HepG2 (cell line): ENCODE results near the gene SERPINE2. TPM values are rescaled to one million over a fixed set of nuclear protein-coding genes. Genes with fewer than 3 reads are reported as not detected.

ENCODE experiments used
- CBFB ChIP-seq: sonication (generic); formaldehyde crosslinking; IDR thresholded peaks from 2 replicates; pipeline ENCODE4 v1.4.0; 2020; ENCODE audit warnings: missing genetic modification reagents
- CC2D1A ChIP-seq: sonication (generic); formaldehyde crosslinking; IDR thresholded peaks from 2 replicates; pipeline ENCODE4 v1.8.1; 2023; ENCODE audit warnings: mild to moderate bottlenecking, missing genetic modification reagents
- KMT2A ChIP-seq: sonication (generic); formaldehyde crosslinking; IDR thresholded peaks from 2 replicates; pipeline ENCODE4 v1.4.0; 2020; ENCODE audit warnings: missing genetic modification reagents
- MED8 ChIP-seq: sonication (generic); formaldehyde crosslinking; IDR thresholded peaks from 2 replicates; pipeline ENCODE4 v1.8.1; 2023; ENCODE audit warnings: mild to moderate bottlenecking, missing genetic modification reagents; ENCODE audit not compliant: insufficient replicate concordance
- RARA ChIP-seq: IDR thresholded peaks from 2 replicates; pipeline ENCODE4 v1.6.1; 2016; ENCODE audit warnings: missing genetic modification reagents, missing compliant biosample characterization
- SALL1 ChIP-seq: sonication (generic); formaldehyde crosslinking; IDR thresholded peaks from 2 replicates; pipeline ENCODE4 v1.8.0; 2022; ENCODE audit warnings: mild to moderate bottlenecking, missing genetic modification reagents
- TOE1 ChIP-seq: sonication (generic); formaldehyde crosslinking; IDR thresholded peaks from 2 replicates; pipeline ENCODE4 v1.4.0; 2020; ENCODE audit warnings: mild to moderate bottlenecking, missing genetic modification reagents
- ZGPAT ChIP-seq: IDR thresholded peaks from 2 replicates; pipeline ENCODE4 v1.6.1; 2016; ENCODE audit warnings: mild to moderate bottlenecking
- ZNF142 ChIP-seq: sonication (generic); formaldehyde crosslinking; IDR thresholded peaks from 2 replicates; pipeline ENCODE4 v1.4.0; 2020; ENCODE audit warnings: missing genetic modification reagents
- ZNF280D ChIP-seq: sonication (generic); formaldehyde crosslinking; IDR thresholded peaks from 2 replicates; pipeline ENCODE4 v1.5.1; 2020; ENCODE audit warnings: mild to moderate bottlenecking, missing genetic modification reagents
- ZNF703 ChIP-seq: sonication (generic); formaldehyde crosslinking; IDR thresholded peaks from 2 replicates; pipeline ENCODE4 v1.5.1; 2020; ENCODE audit warnings: missing genetic modification reagents, mild to moderate bottlenecking, moderate library complexity, borderline replicate concordance
- ZNF891 ChIP-seq: sonication (generic); formaldehyde crosslinking; IDR thresholded peaks from 2 replicates; pipeline ENCODE4 v1.5.0; 2020; ENCODE audit warnings: mild to moderate bottlenecking, missing genetic modification reagents
- polyA plus RNA-seq, 8 experiments: library from polyadenylated mRNA; depleted of rRNA in 3 of 8; stranded (reverse) in 7 of 8; unstranded in 1 of 8; fragments of >200 nt; fragmentation: Illumina TruSeq in 4 of 8; extraction: Trizol in 4 of 8; gene quantifications; 2 replicates each; pipeline versions ENCODE4 v1.2.1 to v1.2.3, GENCODE V29; 2011 to 2016; ENCODE audit warnings: low read depth in 4 of 8, missing spikeins in 1 of 8, mixed read lengths in 1 of 8; ENCODE audit not compliant: insufficient read depth in 1 of 8
- total RNA-seq, 5 experiments: library from RNA; depleted of rRNA; stranded (reverse); fragments of >200 nt; fragmentation: Illumina TruSeq; extraction: Trizol; gene quantifications; 2 replicates each; pipeline ENCODE4 v1.2.3, GENCODE V29; 2016; ENCODE audit warnings: low read depth in 1 of 5
- TF ChIP-seq, protein P1 (sequence below): sonication (generic); formaldehyde crosslinking; IDR thresholded peaks from 2 replicates; pipeline ENCODE4 v1.5.0; 2020; ENCODE audit warnings: mild to moderate bottlenecking, missing genetic modification reagents

Gene SERPINE2
- total and polyA plus RNA-seq, 2 of the 13 experiments (the other 11 are each of a cell fraction or from before 2014, with no cell fraction given), result 7.9 to 18.1 TPM

GRCh38 chr2:223930103-223930976, 108.7 kb downstream of the SERPINE2 start (continued):
- TF ChIP-seq ZNF280D (CRISPR knock-in tag) (peak; percentile 99), ZGPAT (CRISPR knock-in tag) (peak; percentile 84), CC2D1A (CRISPR knock-in tag) (no peak), ZNF891 (CRISPR knock-in tag) (peak; percentile 94), ZNF703 (CRISPR knock-in tag) (no peak; the same call in 1 of the 2 replicates), RARA (0 out of 2 replicates have a peak, but pooled peaks have one; percentile 44), CBFB (CRISPR knock-in tag) (peak; percentile 80), MED8 (CRISPR knock-in tag) (peak; percentile 50), SALL1 (peak; percentile 94), KMT2A (CRISPR knock-in tag) (peak; percentile 81), TOE1 (CRISPR knock-in tag) (peak; percentile 32), ZNF142 (CRISPR knock-in tag) (peak; percentile 58; the same call in 1 of the 2 replicates)
- TF ChIP-seq, protein P1, sequence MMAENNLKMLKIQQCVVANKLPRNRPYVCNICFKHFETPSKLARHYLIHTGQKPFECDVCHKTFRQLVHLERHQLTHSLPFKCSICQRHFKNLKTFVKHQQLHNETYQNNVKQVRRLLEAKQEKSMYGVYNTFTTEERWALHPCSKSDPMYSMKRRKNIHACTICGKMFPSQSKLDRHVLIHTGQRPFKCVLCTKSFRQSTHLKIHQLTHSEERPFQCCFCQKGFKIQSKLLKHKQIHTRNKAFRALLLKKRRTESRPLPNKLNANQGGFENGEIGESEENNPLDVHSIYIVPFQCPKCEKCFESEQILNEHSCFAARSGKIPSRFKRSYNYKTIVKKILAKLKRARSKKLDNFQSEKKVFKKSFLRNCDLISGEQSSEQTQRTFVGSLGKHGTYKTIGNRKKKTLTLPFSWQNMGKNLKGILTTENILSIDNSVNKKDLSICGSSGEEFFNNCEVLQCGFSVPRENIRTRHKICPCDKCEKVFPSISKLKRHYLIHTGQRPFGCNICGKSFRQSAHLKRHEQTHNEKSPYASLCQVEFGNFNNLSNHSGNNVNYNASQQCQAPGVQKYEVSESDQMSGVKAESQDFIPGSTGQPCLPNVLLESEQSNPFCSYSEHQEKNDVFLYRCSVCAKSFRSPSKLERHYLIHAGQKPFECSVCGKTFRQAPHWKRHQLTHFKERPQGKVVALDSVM (CRISPR knock-in tag), result peak; percentile 96
